ENCODE measurements around the gene XRN1. TPM values are rescaled to one million over a fixed set of nuclear protein-coding genes. Genes with fewer than 3 reads are reported as not detected.

Gene XRN1, protein sequence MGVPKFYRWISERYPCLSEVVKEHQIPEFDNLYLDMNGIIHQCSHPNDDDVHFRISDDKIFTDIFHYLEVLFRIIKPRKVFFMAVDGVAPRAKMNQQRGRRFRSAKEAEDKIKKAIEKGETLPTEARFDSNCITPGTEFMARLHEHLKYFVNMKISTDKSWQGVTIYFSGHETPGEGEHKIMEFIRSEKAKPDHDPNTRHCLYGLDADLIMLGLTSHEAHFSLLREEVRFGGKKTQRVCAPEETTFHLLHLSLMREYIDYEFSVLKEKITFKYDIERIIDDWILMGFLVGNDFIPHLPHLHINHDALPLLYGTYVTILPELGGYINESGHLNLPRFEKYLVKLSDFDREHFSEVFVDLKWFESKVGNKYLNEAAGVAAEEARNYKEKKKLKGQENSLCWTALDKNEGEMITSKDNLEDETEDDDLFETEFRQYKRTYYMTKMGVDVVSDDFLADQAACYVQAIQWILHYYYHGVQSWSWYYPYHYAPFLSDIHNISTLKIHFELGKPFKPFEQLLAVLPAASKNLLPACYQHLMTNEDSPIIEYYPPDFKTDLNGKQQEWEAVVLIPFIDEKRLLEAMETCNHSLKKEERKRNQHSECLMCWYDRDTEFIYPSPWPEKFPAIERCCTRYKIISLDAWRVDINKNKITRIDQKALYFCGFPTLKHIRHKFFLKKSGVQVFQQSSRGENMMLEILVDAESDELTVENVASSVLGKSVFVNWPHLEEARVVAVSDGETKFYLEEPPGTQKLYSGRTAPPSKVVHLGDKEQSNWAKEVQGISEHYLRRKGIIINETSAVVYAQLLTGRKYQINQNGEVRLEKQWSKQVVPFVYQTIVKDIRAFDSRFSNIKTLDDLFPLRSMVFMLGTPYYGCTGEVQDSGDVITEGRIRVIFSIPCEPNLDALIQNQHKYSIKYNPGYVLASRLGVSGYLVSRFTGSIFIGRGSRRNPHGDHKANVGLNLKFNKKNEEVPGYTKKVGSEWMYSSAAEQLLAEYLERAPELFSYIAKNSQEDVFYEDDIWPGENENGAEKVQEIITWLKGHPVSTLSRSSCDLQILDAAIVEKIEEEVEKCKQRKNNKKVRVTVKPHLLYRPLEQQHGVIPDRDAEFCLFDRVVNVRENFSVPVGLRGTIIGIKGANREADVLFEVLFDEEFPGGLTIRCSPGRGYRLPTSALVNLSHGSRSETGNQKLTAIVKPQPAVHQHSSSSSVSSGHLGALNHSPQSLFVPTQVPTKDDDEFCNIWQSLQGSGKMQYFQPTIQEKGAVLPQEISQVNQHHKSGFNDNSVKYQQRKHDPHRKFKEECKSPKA (N-terminal part only)
- polyA plus RNA-seq (2012; ENCODE audit: insufficient read length, low read depth), result 2.1 TPM

DNA sequence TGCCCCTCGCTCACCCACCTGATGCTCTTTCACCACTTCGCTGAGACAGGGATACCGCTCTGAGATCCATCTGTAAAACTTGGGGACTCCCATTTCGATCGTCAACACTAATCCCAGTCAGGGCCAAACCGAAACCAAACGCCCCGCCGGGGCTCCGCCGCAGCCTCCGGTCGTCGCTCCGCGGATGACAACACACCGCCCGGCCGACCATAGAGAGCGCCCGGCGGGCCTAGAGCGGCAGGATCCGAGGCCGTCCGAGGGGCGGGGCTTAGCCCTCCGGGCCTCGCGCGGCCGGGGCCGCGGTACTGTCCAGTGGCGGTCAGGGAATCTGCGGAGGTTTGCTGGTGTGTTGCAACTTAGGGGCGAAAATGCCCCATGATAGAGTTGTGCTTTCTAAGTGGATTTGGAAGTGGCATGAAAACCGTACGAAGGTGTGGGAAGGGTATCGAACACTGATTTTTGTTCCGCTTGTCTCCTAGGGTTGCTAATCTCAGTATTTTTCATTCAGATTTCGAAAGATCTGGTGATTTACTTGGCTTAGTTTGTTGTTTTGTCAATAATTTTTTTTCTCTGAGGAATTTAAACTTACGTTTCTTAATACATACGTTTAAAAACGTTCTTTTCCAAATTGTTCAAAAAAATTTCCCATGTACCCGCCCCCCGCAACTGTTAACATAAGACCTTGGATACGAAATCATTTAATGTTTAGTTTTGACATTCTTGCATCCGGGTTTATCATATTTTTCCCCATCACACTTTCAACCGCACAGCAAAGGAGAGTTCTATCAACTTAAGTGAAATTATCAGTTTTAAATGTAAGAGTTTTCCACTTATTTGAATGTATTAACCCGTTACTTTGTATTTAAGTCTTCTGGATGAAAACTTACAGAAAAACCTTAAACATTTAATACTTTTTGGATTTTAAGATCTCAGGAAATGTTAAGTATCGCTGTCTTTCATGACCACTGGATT lies at the start of gene XRN1:
XRN1 (minus strand) TSS at position 186 of the 972 bp plus-strand sequence; CDS start at position 93, 93 bp downstream.
- peak; percentile 88 for TF ChIP-seq TAF1 (IDR thresholded peaks at IDR 0.05; ENCODE audit: borderline replicate concordance, insufficient read depth, low read length)
- peak; percentile 88 for TF ChIP-seq POLR2AphosphoS5 (IDR thresholded peaks at IDR 0.05; ENCODE audit: low read depth, low read length)
- no peak for TF ChIP-seq SIN3A (IDR thresholded peaks at IDR 0.05; ENCODE audit: borderline replicate concordance, insufficient read depth, low read length)
- TF ChIP-seq, protein P1, sequence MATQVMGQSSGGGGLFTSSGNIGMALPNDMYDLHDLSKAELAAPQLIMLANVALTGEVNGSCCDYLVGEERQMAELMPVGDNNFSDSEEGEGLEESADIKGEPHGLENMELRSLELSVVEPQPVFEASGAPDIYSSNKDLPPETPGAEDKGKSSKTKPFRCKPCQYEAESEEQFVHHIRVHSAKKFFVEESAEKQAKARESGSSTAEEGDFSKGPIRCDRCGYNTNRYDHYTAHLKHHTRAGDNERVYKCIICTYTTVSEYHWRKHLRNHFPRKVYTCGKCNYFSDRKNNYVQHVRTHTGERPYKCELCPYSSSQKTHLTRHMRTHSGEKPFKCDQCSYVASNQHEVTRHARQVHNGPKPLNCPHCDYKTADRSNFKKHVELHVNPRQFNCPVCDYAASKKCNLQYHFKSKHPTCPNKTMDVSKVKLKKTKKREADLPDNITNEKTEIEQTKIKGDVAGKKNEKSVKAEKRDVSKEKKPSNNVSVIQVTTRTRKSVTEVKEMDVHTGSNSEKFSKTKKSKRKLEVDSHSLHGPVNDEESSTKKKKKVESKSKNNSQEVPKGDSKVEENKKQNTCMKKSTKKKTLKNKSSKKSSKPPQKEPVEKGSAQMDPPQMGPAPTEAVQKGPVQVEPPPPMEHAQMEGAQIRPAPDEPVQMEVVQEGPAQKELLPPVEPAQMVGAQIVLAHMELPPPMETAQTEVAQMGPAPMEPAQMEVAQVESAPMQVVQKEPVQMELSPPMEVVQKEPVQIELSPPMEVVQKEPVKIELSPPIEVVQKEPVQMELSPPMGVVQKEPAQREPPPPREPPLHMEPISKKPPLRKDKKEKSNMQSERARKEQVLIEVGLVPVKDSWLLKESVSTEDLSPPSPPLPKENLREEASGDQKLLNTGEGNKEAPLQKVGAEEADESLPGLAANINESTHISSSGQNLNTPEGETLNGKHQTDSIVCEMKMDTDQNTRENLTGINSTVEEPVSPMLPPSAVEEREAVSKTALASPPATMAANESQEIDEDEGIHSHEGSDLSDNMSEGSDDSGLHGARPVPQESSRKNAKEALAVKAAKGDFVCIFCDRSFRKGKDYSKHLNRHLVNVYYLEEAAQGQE (IDR thresholded peaks at IDR 0.05; ENCODE audit: insufficient read depth in 1 of 2, low read depth in 2 of 2, low read length in 2 of 2), result peak; percentile 37 to 67; a peak in 2 of 4 replicates
- peak; percentile 30 for TF ChIP-seq FOXP2 (optimal IDR thresholded peaks at IDR 0.05; ENCODE audit: borderline replicate concordance, extremely low read depth, extremely low read length, insufficient read depth)

DNA sequence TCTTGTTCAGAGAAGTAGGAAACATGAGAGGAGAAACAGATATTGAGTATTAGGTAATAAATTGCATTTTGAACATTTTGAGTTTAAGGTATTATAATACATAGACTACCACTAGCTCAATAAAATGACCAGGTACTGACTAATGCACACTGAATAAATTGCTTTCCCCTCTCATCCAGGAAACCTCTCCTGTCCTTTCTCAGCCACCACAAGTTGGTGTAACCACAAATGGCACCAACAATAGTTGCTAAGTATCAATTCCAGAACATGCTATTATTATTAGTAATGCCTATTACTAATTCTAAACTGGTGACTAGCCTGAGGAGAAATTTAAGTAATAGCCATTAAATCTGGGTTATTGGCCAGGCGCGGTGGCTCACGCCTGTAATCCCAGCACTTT lies 47.3 kb upstream of the XRN1 start:
- TF ChIP-seq POLR2AphosphoS5 (IDR thresholded peaks at IDR 0.05; ENCODE audit: low read depth, low read length) (no peak), FOXP2 (optimal IDR thresholded peaks at IDR 0.05; ENCODE audit: borderline replicate concordance, extremely low read depth, extremely low read length, insufficient read depth) (no peak), TAF1 (IDR thresholded peaks at IDR 0.05; ENCODE audit: borderline replicate concordance, insufficient read depth, low read length) (no peak)
- TF ChIP-seq, protein P1 (IDR thresholded peaks at IDR 0.05; ENCODE audit: insufficient read depth in 1 of 2, low read depth in 2 of 2, low read length in 2 of 2), result no peak

DNA sequence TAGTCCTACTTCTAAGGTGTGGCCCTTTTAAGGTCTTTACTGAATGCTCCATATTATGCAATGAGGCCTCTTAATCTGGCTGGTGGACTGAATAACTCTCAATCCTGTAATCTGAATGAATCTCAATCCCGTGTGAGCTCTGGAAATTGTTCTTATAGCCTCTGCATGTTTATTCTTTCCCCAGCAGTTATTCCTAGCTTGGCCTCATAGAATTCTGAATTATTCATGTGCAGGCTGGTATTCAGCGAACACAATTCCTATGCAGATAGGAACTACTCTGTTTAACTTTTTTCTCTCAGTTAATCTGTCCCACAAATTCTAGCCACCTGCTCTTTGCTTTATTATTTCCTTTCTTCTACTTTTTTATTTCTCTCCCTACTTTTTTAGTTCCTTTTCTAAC lies 44.3 kb upstream of the XRN1 start:
- TF ChIP-seq POLR2AphosphoS5 (IDR thresholded peaks at IDR 0.05; ENCODE audit: low read depth, low read length), result no peak
- no peak for TF ChIP-seq FOXP2 (optimal IDR thresholded peaks at IDR 0.05; ENCODE audit: borderline replicate concordance, extremely low read depth, extremely low read length, insufficient read depth)
- TF ChIP-seq, protein P1 (IDR thresholded peaks at IDR 0.05; ENCODE audit: insufficient read depth in 1 of 2, low read depth in 2 of 2, low read length in 2 of 2), result no peak
- no peak for TF ChIP-seq TAF1 (IDR thresholded peaks at IDR 0.05; ENCODE audit: borderline replicate concordance, insufficient read depth, low read length)
- TF ChIP-seq SIN3A (IDR thresholded peaks at IDR 0.05; ENCODE audit: borderline replicate concordance, insufficient read depth, low read length), result no peak
